HTERT RPE-1 (cell line): ENCODE results near the gene EFTUD2.
"Not testable (repeated sequence)": the region's sequence is repeated elsewhere in the genome, so short reads cannot be mapped to it uniquely, and the experiment has no call there.

Source experiments
- in situ Hi-C: fragments of 300-500 bp; cut with MboI; formaldehyde crosslinking; loops from 4 replicates; pipeline ENCODE4 v1.14.3; 2020; ENCODE audit warnings: low sequenced_read_pairs

The EFTUD2 gene

DNA sequence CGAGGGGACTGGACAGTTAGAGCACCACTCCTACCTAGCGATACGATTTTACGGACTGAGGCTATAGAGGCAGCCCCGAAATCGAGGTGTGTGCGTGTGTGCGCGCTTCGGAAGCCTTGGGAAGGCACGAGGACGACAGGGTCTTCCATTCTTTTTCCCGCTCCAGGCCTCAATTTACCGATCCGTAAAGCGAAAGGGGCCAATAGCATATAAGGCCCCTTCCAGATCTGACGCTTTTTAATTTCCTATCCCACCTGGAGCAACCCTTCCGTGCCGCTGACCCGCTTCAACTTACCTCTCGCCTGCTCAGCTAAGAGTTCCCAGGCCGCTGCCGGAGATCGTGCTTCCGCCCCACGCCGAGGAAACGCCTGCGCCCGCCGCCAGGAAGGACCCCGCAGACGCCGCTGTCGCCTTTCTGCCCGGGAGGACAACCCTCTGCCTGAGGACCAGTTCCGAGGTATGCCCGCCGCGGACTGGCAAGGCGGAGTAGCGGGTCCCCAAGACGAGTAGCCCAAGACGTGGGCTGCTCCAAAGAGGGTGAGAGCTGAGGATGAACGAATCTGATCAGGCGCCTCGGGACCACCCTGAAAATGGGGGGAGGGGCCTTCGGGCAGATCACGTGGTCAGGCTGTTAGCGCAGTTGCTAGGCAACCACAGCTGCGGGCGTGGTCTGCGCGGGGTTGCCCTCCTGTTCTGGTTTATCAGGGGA, at the start of gene EFTUD2:
TSS of gene EFTUD2 (minus strand) at position 372 of the 709 bp plus-strand sequence. CDS start 4,924 bp downstream, outside the sequence.
- in situ Hi-C loops, result no loop called here

DNA sequence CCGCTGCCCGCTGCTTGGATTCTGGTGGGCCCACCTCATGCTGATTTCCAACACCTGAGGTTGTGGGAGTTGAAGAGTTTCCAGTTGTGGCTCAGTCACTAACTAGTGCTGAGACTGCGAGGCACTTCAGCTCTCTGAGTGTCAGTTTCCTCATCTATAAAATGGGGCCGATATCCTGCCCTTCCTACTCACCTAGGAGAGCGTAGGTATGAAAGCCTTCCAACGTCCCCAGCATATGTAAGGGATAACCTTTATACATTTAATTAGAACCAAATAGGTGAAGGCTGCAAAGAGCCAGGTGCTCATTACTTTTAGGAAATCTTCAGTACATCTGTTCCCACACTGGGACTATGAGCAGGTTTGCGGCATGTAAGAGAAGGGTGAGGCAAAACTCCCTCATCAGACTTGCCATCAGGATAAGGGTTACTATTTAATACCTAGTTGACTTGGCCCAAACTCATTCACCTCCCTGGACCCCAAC, 49.1 kb upstream of the EFTUD2 start:
- in situ Hi-C loops, result no loop called here

DNA sequence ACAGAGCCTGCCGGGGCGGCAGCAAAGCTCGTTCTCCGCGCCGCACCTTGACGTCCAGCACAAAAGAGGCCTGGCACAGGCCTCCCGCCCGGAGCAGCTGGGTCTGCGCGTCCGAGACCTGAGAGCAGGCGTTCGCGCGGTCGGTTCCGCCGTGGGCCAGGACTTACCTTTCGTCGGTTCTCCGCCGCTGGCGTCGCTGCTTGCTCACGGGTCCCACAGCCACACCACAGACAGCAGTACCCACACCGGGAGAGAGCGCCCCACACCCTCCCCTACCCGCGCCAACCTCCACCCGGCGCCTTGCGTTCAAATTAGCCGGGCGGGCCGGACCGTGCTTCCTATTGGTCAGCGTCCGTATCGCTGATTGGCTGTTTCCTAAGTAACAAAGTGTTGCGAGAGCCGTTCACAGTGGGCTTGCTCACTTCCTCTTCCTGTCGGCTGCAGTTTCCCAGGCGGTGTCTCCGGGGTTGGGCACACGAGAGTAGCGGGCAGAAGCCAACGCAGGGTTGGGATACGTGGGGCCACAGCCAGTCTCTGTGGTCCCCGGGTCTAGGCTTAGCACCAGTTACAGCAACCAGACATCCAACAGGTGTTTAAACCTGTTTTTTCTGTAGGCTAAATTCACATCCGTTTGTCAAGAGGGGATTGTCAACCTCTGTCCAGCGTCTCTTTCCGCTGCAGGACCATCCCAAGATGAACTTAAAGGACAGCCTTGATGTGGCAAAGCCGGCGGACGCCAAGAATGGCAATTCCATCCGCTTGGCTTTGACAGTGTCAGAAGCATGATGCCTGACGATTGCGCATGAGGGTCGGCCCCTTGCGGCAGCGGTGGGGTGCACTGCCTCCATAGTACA, 48.4 kb upstream of the EFTUD2 start, which contains the start of gene KIF18B:
TSS of gene KIF18B (minus strand) at position 313 of the 854 bp plus-strand sequence. CDS start 11,429 bp downstream, outside the sequence.
- in situ Hi-C loops, result no loop called here

DNA sequence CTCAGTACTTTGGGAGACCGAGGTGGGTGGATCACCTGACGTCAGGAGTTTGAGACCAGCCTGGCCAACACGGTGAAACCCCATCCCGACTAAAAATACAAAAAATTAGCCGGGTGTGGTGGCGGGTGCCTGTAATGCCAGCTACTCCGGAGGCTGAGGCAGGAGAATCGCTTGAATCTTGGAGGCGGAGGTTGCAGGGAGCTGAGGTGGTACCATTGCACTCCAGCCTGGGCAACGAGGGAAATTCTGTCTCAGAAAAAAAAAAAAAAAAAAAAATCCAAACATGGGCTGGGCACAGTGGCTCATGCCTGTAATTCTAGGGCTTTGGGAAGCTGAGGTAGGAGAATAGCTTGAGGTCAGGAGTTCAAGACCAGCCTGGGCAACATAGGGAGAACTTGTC, 46.4 kb upstream of the EFTUD2 start:
- in situ Hi-C loops, result not testable (repeated sequence)

DNA sequence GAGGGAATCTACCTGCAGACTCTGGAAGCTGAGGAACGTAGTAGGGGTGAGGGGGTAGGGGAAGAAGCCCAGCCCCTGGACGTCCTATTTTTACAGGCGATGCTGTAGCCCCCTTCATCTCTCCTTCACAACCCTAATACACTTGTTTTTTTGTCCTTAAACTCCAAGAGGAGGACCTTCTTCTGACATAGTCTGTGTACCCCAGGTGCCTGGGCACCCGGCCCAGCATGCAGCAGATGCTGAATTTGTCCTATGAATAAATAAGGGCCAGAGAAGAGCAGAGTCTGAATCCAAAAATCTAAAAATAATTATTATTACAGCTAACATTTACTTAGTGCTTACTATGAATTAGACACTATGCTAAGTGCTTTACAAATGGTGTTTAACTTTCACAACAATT, 43.2 kb upstream of the EFTUD2 start:
- in situ Hi-C loops, result no loop called here

DNA sequence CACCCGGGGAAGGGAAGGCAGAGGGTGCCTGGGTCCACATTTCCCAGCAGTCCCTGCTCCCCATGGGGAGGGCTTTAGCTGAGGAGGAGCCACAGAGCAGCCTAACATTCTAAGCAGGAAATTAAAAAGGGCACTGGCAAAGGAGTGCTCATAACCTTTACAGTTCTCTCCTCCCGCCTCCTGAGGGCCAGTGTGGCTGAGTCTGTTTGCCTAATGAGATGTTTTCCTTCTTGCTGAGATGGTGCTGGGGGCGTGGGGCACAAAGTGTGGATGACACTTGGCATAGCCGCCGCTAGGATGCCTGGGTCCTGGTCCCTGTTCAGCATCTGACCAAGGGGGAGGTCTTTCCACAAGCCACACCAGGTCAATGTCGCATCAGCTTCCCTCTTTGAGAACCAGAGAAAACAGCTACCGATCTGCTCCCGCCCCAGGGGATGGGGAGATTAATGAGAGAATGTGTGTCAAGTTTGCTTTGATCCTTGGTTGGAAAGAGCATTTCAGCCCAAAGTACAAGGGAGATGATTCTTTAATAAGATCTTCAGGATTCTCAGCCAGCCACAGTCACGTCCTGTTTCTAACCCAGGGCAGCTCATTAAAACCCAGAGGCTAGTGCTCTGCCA, 42.6 kb upstream of the EFTUD2 start:
- in situ Hi-C loops, result no loop called here

DNA sequence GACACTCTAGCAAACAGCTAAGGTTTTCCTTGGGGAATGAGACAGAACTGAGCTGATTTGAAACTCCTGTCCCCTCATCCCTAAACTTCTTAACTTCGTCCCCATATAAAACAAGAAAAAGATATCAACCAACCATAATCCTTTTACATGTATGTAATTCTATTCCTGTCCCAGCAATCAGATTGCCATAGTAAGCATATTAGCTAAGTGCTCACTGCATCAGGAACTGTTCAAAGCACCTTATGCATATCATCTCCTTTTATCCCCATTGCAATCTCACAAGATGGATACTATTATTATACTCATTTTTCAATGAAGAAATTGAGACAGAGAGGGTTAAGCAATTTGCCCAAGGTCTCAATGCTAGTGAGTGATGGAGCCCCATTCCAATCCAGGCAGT, 41.5 kb upstream of the EFTUD2 start:
- in situ Hi-C loops, result no loop called here

DNA sequence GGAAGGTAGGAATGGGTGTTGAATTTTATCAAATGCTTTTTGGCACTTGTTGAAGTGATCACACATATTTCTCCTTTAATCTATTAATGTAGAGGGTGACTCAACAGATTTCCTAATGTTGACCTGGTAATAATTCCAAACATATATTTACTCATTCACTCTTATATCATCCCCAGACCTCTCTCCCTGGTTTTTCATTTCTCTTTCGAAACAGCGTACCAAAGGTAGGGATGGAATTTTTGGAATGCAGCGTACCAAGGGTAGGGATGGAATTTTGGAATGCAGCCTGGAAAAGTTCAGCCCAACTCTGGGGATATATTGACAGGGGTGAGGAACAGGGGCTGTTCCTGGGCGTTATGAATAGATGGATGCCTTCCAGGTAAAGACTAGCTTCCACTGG, 41.1 kb upstream of the EFTUD2 start:
- in situ Hi-C loops, result no loop called here

DNA sequence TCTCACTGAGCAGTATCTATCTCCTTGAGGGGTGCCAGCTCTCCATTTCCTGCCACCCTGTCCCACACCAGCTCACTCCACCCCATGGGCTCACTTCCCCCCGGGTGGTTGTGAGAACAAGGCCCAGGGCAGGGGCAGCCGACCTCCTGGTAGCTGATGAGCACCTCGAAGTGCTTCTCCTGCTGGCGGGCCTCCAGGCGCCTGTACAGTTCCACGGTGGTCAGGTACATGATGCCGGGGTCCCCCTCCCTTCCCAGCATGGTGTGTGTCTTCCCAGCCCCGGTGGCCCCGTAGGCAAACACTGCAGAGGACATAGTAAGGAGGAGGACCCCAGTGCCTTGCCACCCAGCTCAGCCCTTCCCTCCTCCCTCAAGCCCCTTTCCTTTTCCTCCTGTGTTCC, 35.9 kb upstream of the EFTUD2 start:
- in situ Hi-C loops, result no loop called here

DNA sequence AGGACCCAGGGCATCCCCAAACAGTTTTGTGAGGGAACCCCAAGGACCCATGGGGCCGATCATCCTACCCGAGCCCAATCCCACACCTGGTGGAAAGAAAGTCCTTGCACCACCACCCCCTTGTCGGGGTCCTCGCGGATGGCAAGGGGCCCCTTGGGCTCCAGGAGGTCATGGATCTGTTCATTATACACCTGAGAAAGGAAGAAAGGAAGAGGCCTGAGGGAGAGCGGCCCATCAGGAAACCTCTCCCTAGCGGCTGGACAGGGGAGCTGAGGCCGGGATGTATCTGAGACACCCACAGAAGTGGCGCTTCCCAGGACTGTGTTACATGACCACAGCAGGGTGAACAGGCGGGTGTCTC, 35.5 kb upstream of the EFTUD2 start:
- in situ Hi-C loops, result no loop called here

DNA sequence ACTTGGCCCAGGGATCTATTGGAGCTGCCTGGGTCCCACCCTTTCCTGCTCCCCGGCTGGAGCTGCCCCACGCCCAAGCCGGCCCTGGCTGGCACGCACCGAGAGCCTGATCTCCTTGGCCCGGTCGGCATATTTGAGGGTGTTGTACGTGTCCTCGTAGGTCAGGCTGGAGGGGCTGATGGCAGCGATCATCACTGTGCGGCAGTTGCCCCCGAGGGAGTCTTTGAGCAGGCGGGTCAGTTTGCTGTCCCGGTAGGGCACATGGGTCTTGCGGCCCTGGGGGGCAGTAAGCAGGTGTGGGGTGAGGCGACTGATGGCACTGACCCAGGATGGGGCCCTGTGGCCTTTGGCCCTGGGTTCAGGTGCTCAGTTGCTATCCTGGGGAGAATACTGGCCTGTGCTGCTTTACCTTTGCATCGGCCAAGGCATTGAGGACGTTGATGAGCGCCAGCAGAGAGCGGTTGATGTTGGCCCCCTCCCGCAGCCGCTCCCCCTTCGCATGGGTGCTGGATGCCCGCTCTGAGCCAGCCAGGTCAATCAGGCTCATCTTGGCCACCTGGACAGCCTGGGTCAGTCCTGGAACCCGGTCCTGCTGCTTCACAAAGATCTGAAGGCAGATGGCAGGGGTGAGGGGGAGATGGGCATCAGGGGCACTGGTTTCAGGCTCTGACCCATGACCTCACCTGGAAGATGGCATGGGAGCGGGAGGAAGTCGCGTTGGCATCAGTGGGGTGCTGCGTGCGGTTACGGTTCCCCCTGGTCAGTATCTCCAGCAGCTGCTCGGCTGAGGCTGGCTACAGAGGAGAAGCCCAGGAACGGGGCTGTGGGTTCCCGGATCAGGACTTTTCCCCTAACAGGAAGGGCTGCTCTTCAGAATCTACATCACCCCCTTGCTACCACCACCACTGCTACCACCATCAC, 34.8 kb upstream of the EFTUD2 start:
- in situ Hi-C loops, result no loop called here

DNA sequence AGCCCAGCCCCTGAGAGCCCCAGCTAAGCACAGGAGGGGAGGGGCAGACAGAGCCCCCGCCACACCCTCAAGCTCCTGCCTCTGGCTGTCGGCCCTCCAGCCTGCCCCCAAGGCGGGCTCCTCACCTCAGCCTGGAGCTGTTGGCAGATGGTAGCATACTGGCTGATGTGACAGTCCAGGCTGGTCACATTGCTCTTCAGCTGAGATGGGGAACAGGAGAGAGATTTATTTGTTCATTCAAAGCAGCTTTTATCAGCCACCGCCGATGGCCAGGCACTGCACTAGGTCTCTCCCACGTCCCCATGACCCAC, 33.5 kb upstream of the EFTUD2 start:
- in situ Hi-C loops, result no loop called here

DNA sequence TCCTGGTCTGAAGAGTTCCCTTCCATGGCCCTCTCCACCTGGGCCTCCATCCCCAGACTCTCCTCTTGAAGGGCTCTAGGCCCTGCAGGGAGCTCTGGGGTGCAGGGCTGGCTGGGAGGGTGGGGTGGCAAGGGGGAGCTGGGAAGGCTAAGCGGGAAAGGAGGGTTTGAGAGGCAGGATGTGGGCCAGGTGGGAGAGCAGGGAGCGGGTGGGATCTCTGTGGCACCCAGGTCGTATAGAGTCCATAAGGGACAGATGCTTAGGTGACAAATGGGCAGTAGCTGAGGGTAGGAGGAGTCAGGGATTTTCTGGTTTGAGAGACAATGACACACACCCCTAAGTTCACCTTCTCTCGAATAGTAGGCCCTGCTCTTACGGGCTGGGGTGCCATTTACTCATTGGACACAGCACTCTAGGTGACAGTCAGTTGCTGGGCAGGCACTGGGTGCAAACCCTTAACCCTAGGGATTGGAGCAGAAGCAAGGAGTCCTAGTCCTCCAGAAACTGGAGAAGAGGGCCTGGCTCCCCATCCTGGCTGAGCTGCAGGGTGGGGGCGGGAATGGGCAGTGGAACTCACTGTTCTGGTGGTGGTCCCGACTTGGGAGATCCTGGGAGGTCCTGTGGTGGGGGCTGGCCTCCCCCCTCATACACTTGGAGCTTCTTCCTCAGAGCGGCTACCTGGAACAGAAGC, 33.0 kb upstream of the EFTUD2 start:
- in situ Hi-C loops, result no loop called here

DNA sequence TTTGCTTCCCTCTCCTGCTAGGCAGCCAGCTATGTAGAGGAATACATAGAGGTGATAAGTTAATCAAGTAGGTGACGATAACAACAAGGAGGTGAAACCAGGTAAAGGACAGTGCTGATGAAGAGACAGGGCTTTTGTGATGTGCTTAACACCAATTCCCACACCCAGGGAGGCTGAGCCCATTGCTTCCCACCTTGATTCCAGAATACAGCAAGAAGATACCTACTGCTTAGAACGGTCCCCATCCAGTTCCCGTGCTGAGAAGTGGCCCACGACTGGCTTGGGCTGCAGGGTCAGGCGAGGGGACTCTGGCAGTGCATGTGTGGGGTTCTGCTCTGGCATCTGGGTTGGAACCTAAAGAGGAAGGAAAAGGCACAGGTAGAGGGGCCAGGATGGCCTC, 32.1 kb upstream of the EFTUD2 start:
- in situ Hi-C loops, result no loop called here

DNA sequence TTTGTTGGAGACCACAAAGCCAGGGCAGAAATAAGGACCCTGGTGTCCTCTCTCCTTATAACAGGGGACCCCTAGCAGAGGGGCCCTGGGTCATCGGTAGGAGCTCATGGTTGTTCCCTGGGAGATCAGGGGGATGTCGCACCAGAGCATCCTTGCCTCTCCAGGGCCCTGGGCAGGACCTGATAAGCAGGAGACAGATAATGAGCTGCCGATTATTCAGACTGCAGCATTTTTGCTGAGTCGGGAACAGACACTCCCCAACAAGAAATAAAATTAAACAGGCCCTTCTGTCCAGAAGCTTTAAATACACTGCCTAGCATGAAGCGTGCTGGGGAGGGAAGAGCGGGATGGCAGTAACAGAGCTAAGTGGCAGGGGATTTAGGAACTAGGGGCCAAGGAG, 31.4 kb upstream of the EFTUD2 start:
- in situ Hi-C loops, result no loop called here

DNA sequence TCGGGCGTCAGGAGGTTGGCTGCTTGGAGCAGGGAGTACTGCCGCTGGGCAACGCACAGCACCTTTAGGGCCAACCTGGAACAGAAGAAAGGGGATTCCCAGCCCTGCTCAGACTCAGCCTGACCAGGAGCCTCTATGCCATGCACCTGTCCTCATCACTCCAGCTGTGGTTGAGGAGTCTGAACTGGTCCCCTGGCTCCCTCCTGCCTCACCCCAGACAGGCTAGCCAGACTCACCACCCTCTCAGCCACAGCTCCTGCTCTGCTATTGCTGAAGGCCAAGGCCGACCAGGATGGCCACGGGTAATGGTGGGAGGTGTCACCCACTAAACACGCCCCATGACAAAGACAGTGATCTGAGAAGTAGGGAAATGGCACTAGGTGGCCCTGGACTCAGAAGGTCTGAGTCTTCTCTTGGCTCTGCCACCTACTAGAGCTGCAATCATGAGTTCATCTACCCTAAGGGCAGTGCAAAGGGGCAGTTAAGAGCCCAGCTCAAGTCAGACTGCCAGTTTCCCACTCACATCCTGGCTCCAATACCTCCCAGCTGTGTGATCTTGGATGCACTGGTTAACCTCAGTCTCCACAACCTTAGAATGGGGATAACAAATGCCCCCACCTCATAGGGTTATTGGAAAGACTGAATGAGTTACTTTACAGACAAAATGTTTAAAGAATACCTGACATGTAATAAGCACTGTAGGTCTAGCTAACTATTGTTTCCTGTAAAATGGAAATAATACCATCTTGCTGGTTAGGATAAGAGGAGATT, 29.9 kb upstream of the EFTUD2 start:
- in situ Hi-C loops, result no loop called here

DNA sequence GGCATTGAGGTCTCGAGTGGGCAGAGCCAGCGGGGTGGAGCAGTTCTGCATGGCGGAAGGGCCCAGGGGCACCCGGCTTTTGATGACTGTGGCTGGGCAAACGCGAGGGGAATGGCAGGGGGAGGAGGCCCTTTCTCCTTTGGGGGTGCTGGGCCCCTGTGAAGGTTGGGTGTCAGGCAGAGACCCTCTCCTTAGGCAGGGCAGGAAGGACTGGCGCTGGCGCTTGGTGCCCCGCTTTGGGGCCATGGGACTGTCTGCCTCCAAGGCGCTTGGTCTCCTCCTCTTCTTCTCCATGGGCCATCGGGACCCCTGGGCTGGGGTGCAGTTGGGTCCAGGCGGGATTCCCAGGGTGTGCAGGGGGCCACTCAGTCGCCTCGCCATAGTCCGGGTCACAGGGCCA, 28.9 kb upstream of the EFTUD2 start:
- in situ Hi-C loops, result no loop called here

DNA sequence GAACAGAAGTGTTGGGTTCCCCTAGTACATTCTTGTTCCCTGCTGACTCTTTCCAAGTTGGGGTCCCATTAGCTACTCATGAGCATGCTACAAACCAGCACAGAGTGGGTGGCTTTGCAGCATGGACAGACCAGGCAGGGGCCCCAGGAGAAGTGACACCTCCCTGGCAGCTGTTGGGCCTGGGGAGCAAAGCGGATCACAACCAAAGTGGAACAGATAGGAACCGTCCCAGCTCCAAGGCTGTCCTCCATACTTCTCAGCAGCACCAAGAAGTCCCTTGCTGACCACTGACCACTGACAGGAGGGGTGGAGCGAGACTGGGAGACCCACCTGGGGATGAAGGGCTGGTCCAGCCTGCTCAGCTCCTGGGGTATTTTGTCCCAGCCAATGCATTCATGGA, 28.5 kb upstream of the EFTUD2 start:
- in situ Hi-C loops, result no loop called here

DNA sequence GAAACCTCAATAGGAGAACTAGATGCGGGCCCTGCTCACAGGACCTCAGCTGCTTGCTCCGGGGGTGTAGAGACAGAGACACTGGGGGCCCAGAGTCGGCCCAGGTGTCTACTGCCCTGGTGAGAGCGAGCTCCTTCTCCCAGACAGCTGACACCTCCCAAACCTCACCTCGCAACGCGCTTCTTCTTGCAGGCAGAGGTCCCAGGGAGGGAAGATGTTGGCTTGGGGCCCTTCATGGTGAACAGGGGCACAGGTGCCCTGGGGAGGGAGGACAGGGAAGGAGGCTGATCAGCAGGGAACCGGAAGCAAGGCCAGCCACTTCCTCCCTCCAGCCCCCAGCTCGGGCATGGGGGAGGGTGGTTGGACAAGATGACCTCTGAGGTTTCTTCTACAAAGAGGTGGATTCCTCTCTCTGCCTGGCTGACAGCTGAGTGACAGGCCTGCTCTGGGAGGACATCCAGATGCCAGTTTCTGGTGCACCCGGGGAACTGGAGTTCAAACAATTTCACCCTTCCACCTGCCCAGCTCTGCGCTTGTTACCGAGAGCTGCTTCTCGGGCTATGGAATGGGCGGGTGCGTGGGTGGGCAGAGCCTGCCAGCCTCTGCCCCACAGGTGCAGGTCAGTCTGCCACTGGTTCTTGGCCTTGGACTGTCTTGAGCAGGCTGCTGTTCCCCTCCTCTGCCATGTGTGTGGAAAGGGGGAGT, 27.7 kb upstream of the EFTUD2 start:
- in situ Hi-C loops, result no loop called here
